GM18511 (cell line): ENCODE data around the gene NUAK1.
"Not testable (repeated sequence)": the region's sequence is repeated elsewhere in the genome, so short reads cannot be mapped to it uniquely, and the experiment has no call there.

Source experiments
- ATAC-seq: cut with Tn5 transposase; IDR thresholded peaks from one replicate; pipeline ENCODE4 v1.9.1; 2021; ENCODE audit warnings: mild to moderate bottlenecking, moderate library complexity; ENCODE audit not compliant: unreplicated experiment

Gene NUAK1

DNA sequence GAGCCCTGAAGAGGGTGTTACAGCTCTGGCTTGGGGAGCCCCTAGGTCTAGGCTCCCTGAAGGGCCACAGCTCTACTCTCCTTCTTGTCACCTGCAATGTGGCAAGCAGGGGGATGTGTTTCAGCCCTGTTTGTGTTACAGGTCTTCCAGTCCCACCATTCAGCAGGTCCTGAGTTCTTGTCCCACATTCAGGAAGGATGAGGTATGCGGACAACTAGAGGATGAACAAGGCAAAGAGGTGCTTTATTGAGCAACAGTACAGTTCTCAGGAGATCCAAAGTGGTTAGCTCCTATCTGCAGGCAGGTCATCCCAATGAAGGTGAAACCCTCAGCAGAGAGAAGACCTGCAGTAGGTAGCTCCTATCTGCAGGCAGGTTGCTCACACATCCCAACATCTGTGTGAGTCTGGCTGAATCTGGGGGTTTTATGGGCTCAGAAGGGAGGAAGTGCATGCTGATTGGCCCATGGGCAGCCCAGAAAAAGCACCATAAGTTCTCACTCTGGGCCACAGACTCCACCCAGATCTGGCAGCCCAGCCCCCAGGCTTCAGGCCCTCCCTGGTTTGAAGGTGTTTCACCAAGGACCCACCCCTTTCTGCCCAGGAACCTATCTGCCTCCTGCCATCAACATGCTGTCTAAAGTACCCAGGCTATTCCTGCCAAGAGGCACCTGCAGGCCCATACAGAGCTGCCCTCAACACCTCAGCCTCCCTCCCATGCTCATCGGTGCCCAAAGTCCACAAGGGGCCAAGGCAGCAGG lies 98.9 kb downstream of the NUAK1 start:
- ATAC-seq, result no peak

- ATAC-seq, result no peak
These were observed 99.5 kb downstream of the NUAK1 start for GRCh38 chr12:106039242-106039641.

DNA sequence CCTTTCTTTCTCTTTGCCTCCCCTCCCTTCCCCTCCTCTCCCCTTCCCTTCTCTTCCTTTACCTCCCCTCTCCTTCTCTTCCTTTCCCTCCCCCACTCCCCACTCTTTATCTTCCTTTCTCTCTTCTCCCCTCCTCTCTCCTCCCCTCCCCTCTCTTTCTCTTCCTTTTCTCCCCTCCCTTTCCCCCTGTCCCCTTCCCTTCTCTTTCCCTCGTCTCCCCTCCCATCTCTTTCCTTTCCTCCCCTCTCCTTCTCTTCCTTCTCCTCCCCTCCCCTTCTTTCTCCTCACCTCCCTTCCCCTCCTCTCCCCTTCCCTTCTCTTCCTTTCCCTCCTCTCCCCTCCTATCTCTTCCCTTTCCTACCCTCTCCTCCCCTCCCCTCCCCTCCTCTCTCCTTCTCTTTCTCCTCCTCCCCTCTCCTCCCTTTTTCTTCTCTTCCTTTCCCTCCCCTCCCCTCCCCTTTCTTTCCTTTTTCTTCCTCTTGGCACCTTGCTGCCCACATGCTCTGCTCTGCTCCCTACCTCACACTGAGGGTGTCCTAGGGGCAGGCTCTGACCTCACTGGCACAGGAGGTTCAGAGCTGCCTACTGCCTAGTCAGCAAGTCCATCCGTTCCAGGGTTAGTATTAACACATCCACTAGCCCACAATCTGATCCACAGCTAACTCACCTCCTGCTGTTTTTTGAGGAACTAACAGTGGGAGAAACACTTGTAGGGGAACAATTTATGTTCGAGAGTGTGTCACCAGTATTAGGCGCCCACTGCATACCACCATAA lies 101.0 kb downstream of the NUAK1 start:
- ATAC-seq, result no peak

GRCh38 chr12:106035421-106035820 lies 103.3 kb downstream of the NUAK1 start:
- no peak for ATAC-seq

- no peak for ATAC-seq
These were observed 104.4 kb downstream of the NUAK1 start for GRCh38 chr12:106034316-106034715.

GRCh38 chr12:106033161-106033675 lies 105.5 kb downstream of the NUAK1 start:
- no peak for ATAC-seq

GRCh38 chr12:106032623-106032925 lies 106.2 kb downstream of the NUAK1 start:
- no peak for ATAC-seq

GRCh38 chr12:106031761-106032622 lies 106.8 kb downstream of the NUAK1 start:
- ATAC-seq, result no peak

- peak; percentile 43 for ATAC-seq
These were observed 108.3 kb downstream of the NUAK1 start for GRCh38 chr12:106030210-106031071.

DNA sequence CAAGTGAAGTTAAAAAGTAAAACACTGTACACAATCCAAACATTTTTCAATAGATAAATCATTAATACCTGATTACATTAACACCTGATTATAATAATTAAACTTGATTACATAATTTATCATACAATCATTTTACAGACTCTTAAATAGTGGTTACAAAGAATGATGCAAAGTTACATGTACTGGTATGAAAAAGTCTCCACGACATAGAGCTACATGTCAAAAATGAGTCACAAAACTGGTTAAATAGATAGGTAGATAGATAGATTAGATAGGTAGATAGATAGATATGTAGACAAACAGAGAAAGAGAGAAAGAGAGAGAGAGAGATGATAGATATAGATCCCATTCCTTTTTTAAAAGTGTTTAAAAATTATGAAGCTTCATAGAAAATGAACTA lies 109.2 kb downstream of the NUAK1 start:
- ATAC-seq, result no peak

GRCh38 chr12:106027911-106028310 lies 110.8 kb downstream of the NUAK1 start:
- no peak for ATAC-seq

DNA sequence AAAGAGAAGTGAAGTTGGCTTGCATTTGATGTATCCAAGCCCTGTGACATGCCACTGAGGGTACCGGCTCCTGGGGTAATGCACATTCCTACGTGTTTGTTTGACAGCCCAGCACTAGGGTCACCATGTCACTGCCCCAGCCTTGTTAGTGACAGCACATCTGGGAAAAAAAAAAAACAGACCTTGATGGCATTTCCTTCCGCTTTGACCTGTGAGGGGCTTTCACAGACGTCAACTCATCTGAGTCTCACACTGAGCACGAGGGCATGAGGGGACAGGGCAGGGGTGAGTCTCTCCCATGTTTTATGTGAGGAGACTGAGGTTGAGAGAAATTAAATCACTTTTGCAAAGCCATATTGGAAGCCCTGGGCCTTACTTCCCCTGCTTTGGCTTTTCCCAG lies 111.5 kb downstream of the NUAK1 start:
- ATAC-seq, result no peak

DNA sequence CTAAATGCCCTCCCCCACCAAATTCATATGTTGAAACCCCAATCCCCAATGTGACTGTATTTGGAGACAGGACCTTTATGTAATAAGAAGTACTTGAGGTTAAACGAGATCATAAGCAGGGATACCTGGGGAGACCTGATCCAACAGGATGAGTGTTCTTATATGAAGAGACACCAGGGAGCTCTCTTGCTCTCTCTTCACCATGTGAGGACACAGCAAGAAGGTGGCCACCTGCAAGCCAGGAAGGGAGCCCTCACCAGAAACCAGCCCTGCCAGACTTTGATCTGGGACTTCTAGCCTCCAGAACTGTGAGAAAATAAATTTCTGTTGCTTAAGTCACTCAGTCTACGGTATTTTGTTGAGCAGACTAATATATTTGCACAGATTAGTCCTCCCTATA lies 113.6 kb downstream of the NUAK1 start:
- ATAC-seq, result no peak

- ATAC-seq, result no peak
These were observed 115.7 kb downstream of the NUAK1 start for GRCh38 chr12:106023039-106023438.

DNA sequence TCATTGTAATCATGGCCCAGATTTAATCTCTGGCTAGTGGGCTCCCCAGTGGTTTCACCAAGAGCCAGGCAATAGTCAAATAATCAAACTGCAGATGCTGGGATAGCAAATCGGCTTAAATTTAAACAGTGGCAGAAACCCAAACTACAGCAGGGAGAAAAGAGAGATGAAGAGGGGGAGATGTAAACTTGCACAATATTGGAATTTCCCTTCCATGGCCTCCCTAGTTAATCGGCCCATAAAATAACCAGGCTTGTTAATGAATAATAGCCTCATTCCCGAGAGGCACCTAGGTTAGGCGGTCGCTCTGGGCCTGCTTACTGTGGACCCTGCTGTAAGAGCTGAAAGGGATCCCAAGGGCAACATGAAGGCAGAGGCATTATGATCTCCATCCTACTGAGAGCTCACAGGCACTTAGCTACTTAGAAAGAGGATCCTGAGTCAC lies 116.2 kb downstream of the NUAK1 start:
- no peak for ATAC-seq

GRCh38 chr12:106021516-106021915 lies 117.2 kb downstream of the NUAK1 start:
- ATAC-seq, result no peak

DNA sequence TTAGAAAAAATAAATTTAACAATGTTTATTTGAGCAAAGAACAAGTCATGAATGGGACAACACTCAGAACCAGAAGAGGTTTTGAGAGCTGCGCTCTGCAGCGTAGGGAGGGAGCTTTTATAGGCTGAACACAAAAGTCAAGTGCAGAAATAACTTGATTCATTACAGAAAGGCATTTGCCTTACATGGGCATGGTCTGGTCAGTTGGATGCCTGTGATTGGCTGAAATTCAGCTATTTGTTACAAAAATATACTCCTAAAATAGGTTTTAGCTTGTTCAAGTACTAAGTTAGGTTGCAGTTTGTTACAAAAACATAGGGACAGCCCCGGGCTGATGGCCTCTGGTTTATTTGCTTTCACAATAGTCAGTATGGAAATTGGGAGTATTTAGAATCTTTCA lies 118.0 kb downstream of the NUAK1 start:
- no peak for ATAC-seq

DNA sequence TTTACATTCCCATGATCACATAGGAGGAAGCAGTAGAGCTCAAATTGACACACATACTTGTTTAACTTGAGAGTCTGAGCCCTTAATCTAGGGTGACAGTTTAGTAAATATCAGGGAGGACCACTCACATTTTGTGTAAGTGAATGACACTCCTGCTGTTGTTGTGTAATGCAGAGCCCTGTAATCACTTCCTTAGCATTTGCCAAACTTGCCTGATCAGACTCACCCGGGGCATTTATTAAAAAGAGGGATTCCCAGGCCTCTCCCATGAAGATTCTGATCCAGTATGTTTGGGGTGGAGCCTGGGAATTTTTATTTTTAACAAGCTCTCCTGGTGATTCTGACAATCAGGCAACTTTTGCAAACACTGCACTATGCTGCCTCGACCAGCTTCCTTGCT lies 119.6 kb downstream of the NUAK1 start:
- no peak for ATAC-seq

GRCh38 chr12:106018286-106018685 lies 120.5 kb downstream of the NUAK1 start:
- ATAC-seq, result no peak

DNA sequence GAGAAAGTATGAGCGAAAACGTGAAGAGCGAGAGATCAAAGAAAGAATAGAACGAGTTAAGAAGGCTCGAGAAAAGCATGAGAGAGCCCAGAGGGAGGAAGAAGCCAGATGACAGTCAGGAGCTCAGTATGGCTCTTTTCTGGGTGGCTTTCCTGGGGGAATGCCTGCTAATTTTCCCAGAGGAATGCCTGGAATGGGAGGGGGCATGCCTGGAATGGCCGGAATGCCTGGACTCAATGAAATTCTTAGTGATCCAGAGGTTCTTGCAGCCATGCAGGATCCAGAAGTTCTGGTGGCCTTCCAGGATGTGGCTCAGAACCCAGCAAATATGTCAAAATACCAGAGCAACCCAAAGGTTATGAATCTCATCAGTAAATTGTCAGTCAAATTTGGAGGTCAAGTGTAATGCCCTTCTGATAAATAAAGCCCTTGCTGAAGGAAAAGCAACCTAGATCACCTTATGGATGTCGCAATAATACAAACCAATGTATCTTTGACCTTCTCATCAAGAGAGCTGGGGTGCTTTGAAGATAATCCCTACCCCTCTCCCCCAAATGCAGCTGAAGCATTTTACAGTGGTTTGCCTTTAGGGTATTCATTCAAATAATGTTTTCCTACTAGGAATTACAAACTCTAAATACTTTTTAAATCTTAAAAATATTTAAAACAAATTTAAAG lies 122.0 kb downstream of the NUAK1 start:
- not testable (repeated sequence) for ATAC-seq
